HepG2 (cell line): ENCODE data around the gene SASH1. TPM values are rescaled to one million over a fixed set of nuclear protein-coding genes. Genes with fewer than 3 reads are reported as not detected.

ENCODE experiments used
- ATAC-seq: fragments of 200-7000 bp; cut with Tn5 transposase; 3 replicates; pipeline ENCODE4 v1.9.1; 2020; ENCODE audit warnings: mild to moderate bottlenecking, moderate library complexity
- BruUV-seq: library from RNA; stranded (reverse); fragments of 400-500 nt; replicated peaks from 2 replicates; lab custom pipeline; 2021; lab: Mats Ljungman, UMichigan
- CTCF ChIA-PET: fragments of 300-600 bp; formaldehyde crosslinking; extraction: SDS; loops from one replicate; lab custom pipeline; 2021; ENCODE audit warnings: low total read pairs, inconsistent platforms, low intra/inter-chr PET ratio; lab: Yijun Ruan, JAX
- POLR2A ChIA-PET: fragments of 350-600 bp; sonication (Branson Sonifier 250); formaldehyde crosslinking; loops from one replicate; lab custom pipeline; 2020; ENCODE audit warnings: antibody characterized with exemption, inconsistent platforms; lab: Yijun Ruan, JAX
- DNase-seq: peaks from one replicate; pipeline ENCODE4 v3.0.0-alpha.2; 2015; ENCODE audit warnings: low spot score
- FAIRE-seq: peaks from 3 replicates; lab custom pipeline; 2011; peaks lifted over from hg19 to GRCh38; lab: Jason Lieb, UNC
- H2AFZ ChIP-seq: one replicate; pipeline ENCODE4 v1.6.1; 2011; ENCODE audit warnings: low read length, inconsistent platforms
- H3K27ac ChIP-seq: fragments of 300-600 bp; 3 replicates; pipeline ENCODE4 v1.8.0; 2011; ENCODE audit warnings: mixed run types, mild to moderate bottlenecking, mixed read lengths, low read length, inconsistent platforms; ENCODE audit not compliant: insufficient read depth; ENCODE audit errors: extremely low read length
- H3K27me3 ChIP-seq, 2 experiments: fragments of 200-600 bp in 1 of 2; 2 replicates in 1 of 2; 3 replicates in 1 of 2; pipeline versions ENCODE4 v1.6.0 to v1.8.0; 2011; ENCODE audit warnings: low read length in 2 of 2, mild to moderate bottlenecking in 2 of 2, moderate library complexity in 2 of 2, inconsistent platforms in 1 of 2; ENCODE audit not compliant: insufficient read depth in 2 of 2, control insufficient read depth in 1 of 2
- H3K36me3 ChIP-seq, 2 experiments: fragments of 200-600 bp in 1 of 2; replicated peaks in 1 of 2; 2 replicates in 1 of 2; 3 replicates in 1 of 2; pipeline versions ENCODE4 v1.5.1 to v1.8.0; 2011; ENCODE audit warnings: low read length in 2 of 2, inconsistent platforms in 1 of 2; ENCODE audit not compliant: insufficient read depth in 2 of 2, control insufficient read depth in 1 of 2
- H3K4me1 ChIP-seq: 2 replicates; pipeline ENCODE4 v1.5.1; 2012; ENCODE audit warnings: low read length, inconsistent platforms; ENCODE audit not compliant: insufficient read depth
- H3K4me2 ChIP-seq: 2 replicates; pipeline ENCODE4 v1.6.0; 2011; ENCODE audit warnings: low read depth, low read length, inconsistent platforms
- H3K4me3 ChIP-seq, 3 experiments: fragments of 200-600 bp in 1 of 3; sonication (generic), shearing (Covaris generic) in 1 of 3; replicated peaks in 1 of 3; 2 replicates each; pipeline ENCODE4 v1.5.1; 2011 to 2016; ENCODE audit warnings: low read length in 3 of 3, inconsistent platforms in 2 of 3, low read depth in 2 of 3, mild to moderate bottlenecking in 2 of 3, control low read depth in 1 of 3, mixed read lengths in 1 of 3; ENCODE audit not compliant: insufficient read depth in 1 of 3
- H3K79me2 ChIP-seq: one replicate; pipeline ENCODE4 v1.6.1; 2011; ENCODE audit warnings: low read length, inconsistent platforms; ENCODE audit not compliant: insufficient read depth
- H3K9ac ChIP-seq: 2 replicates; pipeline ENCODE4 v1.6.0; 2011; ENCODE audit warnings: mild to moderate bottlenecking, low read depth, low read length, inconsistent platforms; ENCODE audit not compliant: insufficient read depth
- H3K9me3 ChIP-seq: 2 replicates; pipeline ENCODE4 v1.5.1; 2012; ENCODE audit warnings: mild to moderate bottlenecking, low read length
- H4K20me1 ChIP-seq: 2 replicates; pipeline ENCODE4 v1.6.0; 2011; ENCODE audit warnings: inconsistent platforms, mild to moderate bottlenecking, low read length, moderate library complexity; ENCODE audit not compliant: insufficient read depth
- CHD4 ChIP-seq: fragments of 200-600 bp; sonication (generic); IDR thresholded peaks from 2 replicates; pipeline ENCODE4 v1.7.0; 2017; ENCODE audit warnings: mild to moderate bottlenecking, low read length, borderline replicate concordance
- HIVEP1 ChIP-seq: sonication (generic); formaldehyde crosslinking; IDR thresholded peaks from 2 replicates; pipeline ENCODE4 v1.4.0; 2020; ENCODE audit warnings: mild to moderate bottlenecking, missing genetic modification reagents
- NFRKB ChIP-seq: fragments of 450-650 bp; IDR thresholded peaks from 2 replicates; pipeline ENCODE4 v1.6.1; 2017
- RELA ChIP-seq: sonication (generic); formaldehyde crosslinking; IDR thresholded peaks from 2 replicates; pipeline ENCODE4 v1.4.0; 2020; ENCODE audit warnings: missing genetic modification reagents
- TAF15 ChIP-seq: fragments of 200-400 bp; formaldehyde crosslinking; IDR thresholded peaks from one replicate; pipeline ENCODE4 v1.6.1; 2018; ENCODE audit warnings: mild to moderate bottlenecking, low read depth, low read length; ENCODE audit not compliant: poor library complexity, severe bottlenecking
- TOPORS ChIP-seq: sonication (generic); formaldehyde crosslinking; IDR thresholded peaks from 2 replicates; pipeline ENCODE4 v1.8.0; 2023; ENCODE audit warnings: mild to moderate bottlenecking, missing genetic modification reagents
- ZMAT3 ChIP-seq: sonication (generic); formaldehyde crosslinking; conservative IDR thresholded peaks from 2 replicates; pipeline ENCODE4 v1.7.0; 2021; ENCODE audit warnings: missing genetic modification reagents
- ZNF562 ChIP-seq: sonication (generic); formaldehyde crosslinking; IDR thresholded peaks from 2 replicates; pipeline ENCODE4 v1.8.0; 2022; ENCODE audit warnings: missing genetic modification reagents, borderline replicate concordance
- WGBS: methylation state at CpG from one replicate; pipeline ENCODE4 v1.1.6; 2017; ENCODE audit warnings: low lambda C conversion rate; 5-methylcytosine and 5-hydroxymethylcytosine counted together
- in situ Hi-C: cut with HindIII; loops from 2 replicates; pipeline ENCODE4 v1.10.0; 2017; ENCODE audit warnings: low pct_unique_long_range_greater_than_20kb; ENCODE audit not compliant: extremely low pct_ligation_motif_present
- intact Hi-C: fragments of 100-400 bp; cut with micrococcal nuclease; formaldehyde crosslinking; loops from one replicate; pipeline ENCODE4 v1.10.0; 2022; ENCODE audit not compliant: unreplicated experiment
- polyA plus RNA-seq, 8 experiments: library from polyadenylated mRNA; depleted of rRNA in 3 of 8; stranded (reverse) in 7 of 8; unstranded in 1 of 8; fragments of >200 nt; fragmentation: Illumina TruSeq in 4 of 8; extraction: Trizol in 4 of 8; gene quantifications; 2 replicates each; pipeline versions ENCODE4 v1.2.1 to v1.2.3, GENCODE V29; 2011 to 2016; ENCODE audit warnings: low read depth in 4 of 8, missing spikeins in 1 of 8, mixed read lengths in 1 of 8; ENCODE audit not compliant: insufficient read depth in 1 of 8
- total RNA-seq, 5 experiments: library from RNA; depleted of rRNA; stranded (reverse); fragments of >200 nt; fragmentation: Illumina TruSeq; extraction: Trizol; gene quantifications; 2 replicates each; pipeline ENCODE4 v1.2.3, GENCODE V29; 2016; ENCODE audit warnings: low read depth in 1 of 5
- TF ChIP-seq, protein P1 (sequence below): sonication (generic); formaldehyde crosslinking; IDR thresholded peaks from 2 replicates; pipeline ENCODE4 v1.4.0; 2020; ENCODE audit warnings: missing genetic modification reagents, low read depth, mild to moderate bottlenecking, borderline replicate concordance

SASH1 gene
- total and polyA plus RNA-seq, 2 of the 13 experiments (the other 11 are each of a cell fraction or from before 2014, with no cell fraction given), result 7.5 to 8.2 TPM

DNA sequence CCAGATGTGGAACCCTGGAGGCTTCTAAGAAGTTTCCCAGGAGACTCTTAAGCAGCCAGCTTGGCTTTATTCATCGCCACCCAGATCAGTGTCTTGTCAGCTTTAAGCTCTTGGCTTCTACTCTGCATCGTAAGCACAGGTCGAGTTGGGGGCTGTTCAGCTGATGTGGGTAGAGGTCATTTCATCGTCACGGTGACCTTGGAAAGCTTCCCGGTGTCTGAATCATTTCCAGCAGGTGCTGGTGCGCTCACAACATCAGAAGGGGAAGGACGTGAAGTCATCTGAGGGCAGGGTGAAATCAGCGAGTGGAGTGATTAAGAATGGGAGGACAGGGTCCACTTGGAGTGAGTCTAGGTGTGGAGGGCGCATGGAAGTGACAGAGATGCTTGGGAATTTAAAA lies 112.6 kb downstream of the SASH1 start:
- intact Hi-C loops, result no loop called here

DNA sequence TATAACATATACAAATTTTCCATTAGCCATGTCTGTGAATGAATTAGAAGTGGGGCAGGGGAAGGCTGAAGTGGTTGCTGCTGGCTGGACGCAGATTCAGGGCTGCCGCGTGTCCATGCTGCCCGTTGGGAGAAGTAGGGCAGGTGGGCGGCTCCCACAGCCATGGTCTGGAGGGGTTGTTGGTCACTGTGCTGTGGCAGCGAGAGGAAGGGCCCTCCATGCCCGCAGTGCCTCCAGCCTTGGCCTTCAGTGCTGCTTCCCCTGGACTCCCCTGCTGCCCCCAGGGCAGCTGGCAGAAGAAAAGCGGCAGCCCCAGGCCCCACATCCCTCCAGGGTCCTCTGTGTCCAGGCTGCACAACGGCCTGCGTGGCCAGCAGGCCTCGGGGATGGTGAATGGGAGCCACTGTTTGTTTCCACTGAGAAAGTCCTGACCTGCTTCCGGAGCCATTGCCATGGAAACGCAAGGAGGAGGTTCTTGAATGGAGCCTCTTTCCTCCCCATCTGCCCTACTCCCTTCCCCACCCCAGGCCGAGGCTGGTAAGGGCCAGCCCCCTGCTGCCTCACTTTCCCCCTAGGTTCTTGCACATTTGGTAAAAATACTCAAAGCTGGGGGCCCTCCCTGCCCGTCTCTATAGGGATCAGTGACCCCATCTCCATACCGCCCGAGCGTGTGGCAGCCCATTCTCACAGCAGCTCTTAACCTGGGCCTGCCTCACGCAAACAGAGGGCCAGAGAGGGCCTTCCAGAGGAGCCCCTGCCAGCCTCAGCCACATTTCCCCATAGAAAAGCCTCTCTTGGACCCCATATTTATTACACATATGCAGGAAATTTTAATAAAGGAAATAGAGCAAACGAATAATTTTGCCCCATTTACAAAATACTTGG lies 113.3 kb downstream of the SASH1 start:
- H4K20me1 ChIP-seq, result no peaks in the 10 kb centered on the region
- no peak overlapping the region for H3K9ac ChIP-seq
- H3K4me2 ChIP-seq, result no peak overlapping the region
- H3K36me3 ChIP-seq, result peaks cover 1 to 5% of the 10 kb centered on the region in 2 experiments; a peak in 2 of 5 replicates
- BruUV-seq, result no TSS peak
- DNase-seq (no peak), FAIRE-seq (no peak), ATAC-seq (no peak)
- TF ChIP-seq ZNF562 (CRISPR knock-in tag) (no peak), TAF15 (no peak), ZMAT3 (CRISPR knock-in tag) (no peak), TOPORS (CRISPR knock-in tag) (no peak)
- H3K9me3 ChIP-seq, result no peaks in the 10 kb centered on the region
- 97% methylated on average over 15 of the region's 20 CpGs for WGBS
- H3K4me3 ChIP-seq, result no peak overlapping the region
- peaks cover 11% of the 10 kb centered on the region; the same call in 1 of the 2 replicates for H3K4me1 ChIP-seq
- H2AFZ ChIP-seq, result no peak overlapping the region
- intact Hi-C loops (no loop called here), in situ Hi-C loops (no loop called here)
- H3K79me2 ChIP-seq, result no peaks in the 10 kb centered on the region
- H3K27ac ChIP-seq, result no peak overlapping the region
- no peaks in the 10 kb centered on the region for H3K27me3 ChIP-seq
- POLR2A ChIA-PET, result no interaction called here
- CTCF ChIA-PET, result no interaction called here

More for the DNA sequence above, 112.6 kb downstream of the SASH1 start:
- Histone ChIP-seq H4K20me1 (no peaks in the 10 kb centered on the region), H3K27me3 (no peaks in the 10 kb centered on the region), H3K4me1 (peaks cover 11% of the 10 kb centered on the region; the same call in 1 of the 2 replicates), H3K79me2 (no peaks in the 10 kb centered on the region), H3K36me3 (peaks cover 1 to 5% of the 10 kb centered on the region in 2 experiments; a peak in 2 of 5 replicates), H3K4me3 (no peak overlapping the region), H3K9me3 (no peaks in the 10 kb centered on the region), H2AFZ (no peak overlapping the region), H3K9ac (no peak overlapping the region), H3K4me2 (no peak overlapping the region), H3K27ac (no peak overlapping the region)
- no peak for TF ChIP-seq HIVEP1 (CRISPR knock-in tag)
- TF ChIP-seq, protein P1, sequence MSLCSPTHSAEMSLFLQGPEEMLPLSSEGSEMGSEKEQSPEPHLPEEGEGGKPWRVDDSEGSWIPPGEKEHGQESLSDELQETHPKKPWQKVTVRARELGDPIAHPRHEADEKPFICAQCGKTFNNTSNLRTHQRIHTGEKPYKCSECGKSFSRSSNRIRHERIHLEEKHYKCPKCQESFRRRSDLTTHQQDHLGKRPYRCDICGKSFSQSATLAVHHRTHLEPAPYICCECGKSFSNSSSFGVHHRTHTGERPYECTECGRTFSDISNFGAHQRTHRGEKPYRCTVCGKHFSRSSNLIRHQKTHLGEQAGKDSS, result no peak
- TF ChIP-seq CHD4, result no peak
- no peak for TF ChIP-seq NFRKB
- TF ChIP-seq RELA (CRISPR knock-in tag), result no peak
- DNase-seq, result no peak
- POLR2A ChIA-PET, result no interaction called here
- BruUV-seq, result no TSS peak
- CTCF ChIA-PET, result no interaction called here
- no peak for ATAC-seq
- WGBS, result 90% methylated on average over 10 of the region's 10 CpGs
- in situ Hi-C loops, result no loop called here
- FAIRE-seq, result no peak
